A549 treated with GW870086 at 1 μM for 4 hours (cell line): ENCODE results near the gene IVL. TPM values are rescaled to one million over a fixed set of nuclear protein-coding genes. Genes with fewer than 3 reads are reported as not detected.

ENCODE experiments used
- total RNA-seq: library from RNA; stranded (reverse); fragments of 200-300 nt; extraction: Qiagen RNA extraction; gene quantifications from 5 replicates; pipeline ENCODE4 v1.2.3, GENCODE V29; 2022; ENCODE audit warnings: low read depth

The IVL gene
- 0.10 to 0.15 TPM (median 0.10 TPM) in 3 of 5 replicates, not detected in the others for total RNA-seq

DNA sequence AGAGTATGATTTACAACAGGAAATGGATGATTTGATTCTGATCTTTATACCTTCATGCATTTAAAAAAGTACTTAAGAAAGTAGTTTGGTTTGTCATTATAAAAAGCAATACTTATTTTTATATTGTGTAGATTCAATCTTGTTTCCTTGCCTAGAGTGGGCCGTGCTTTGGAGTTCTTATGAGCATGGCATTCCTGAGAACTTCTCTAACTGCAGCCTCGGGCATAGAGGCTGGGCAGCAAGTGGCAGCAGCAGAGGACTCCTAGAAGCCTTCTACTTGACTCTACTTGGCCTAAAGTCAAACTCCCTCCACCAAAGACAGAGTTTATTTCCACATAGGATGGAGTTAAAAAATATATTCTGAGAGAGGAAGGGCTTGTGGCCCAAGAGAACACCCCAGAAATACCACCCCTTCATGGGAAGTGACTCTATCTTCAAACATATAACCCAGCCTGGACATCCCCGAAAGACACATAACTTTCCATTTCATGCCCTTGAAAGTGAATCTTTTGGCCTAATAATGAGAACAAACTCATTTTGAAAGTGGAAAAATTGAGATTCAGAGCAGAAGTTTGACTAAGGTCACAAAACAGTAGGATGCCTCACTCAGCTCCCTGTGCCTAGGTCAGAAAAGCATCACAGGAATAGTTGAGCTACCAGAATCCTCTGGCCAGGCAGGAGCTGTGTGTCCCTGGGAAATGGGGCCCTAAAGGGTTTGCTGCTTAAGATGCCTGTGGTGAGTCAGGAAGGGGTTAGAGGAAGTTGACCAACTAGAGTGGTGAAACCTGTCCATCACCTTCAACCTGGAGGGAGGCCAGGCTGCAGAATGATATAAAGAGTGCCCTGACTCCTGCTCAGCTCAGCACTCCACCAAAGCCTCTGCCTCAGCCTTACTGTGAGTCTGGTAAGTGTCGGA is at the start of gene IVL:
TSS of gene IVL (plus strand) at position 861 of the 916 bp plus-strand sequence. CDS start 1,252 bp downstream, outside the sequence.

DNA sequence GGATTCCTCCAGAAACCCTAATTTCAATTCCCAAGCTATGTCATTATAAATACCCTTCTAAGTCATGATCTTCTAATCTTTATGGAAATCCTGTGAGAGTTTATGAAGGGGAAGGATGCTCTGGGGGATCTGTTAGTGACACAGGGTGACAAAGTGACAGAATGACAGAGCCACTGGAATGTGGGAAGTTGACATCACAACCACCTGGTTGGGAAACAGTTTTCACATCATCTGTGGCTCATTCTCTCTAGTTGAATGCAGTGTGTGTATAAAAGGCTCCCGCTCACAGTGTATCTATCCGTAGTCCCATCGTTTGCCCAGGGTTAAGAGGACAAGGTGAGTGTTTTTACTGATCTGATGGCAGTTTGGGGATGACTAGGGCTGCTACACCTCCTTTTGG is 48.6 kb upstream of the IVL start, which contains the start of gene LCE7A:
TSS of gene LCE7A (plus strand) at position 301 of the 400 bp plus-strand sequence. CDS start 702 bp downstream, outside the sequence.

DNA sequence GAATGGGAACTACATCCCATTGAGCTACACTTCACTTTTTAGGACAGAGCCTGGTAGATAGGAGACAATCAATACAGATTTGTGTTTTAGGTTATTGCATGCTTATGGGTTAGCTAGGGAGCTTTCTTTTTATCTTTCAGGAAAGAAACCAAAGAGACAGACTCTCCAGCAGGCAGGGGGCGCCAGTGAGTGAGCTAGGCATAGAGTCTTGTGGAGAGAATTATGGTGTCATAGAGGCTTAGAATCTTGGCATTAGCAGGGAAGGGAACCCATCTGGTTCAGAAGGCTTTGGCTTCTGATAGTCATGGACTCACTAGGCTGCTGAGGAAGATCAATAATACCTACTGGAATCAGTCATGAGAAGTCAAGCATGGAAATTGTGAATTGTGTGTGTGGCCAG is 30.3 kb upstream of the IVL start, which contains the start of gene SMCP:
TSS of gene SMCP (plus strand) at position 281 of the 400 bp plus-strand sequence. CDS start 6,101 bp downstream, outside the sequence.

DNA sequence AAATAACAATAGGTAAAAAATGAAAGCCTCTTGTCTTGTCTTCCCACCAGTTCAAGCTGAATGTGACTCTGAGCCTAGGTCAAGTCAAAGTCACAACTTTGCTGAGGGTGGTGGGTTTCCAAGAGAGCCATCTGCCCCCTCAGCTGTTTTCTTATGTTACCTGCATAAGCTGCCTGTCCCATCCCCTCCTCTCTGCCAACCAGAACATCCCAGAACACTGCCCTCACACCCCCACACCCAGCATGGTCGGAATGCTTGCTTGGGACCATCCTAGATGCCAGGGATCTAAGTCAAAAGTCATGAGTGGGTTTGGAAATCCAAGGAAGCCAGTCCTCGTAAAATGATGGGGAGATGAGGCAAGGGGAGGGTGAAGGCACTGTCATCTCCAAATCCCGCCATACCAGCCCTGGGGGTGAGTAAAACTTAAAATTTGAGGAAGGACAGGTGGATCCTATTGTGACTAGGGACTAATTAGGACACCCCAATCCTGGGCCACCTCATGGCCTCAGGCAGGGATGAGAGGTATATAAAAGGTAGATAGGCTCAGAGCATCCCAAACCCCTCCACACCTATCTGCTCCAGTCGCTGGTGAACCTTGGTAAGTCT is 38.4 kb downstream of the IVL start, which contains the start of gene SPRR5:
TSS of gene SPRR5 (plus strand) at position 556 of the 606 bp plus-strand sequence. CDS start 1,349 bp downstream, outside the sequence.

Other genes starting within 250 kb of the IVL start
- gene LCE2D, start 245.2 kb upstream of the IVL start, total RNA-seq: not detected in 5 replicates
- not detected in 5 replicates for gene LCE2C, start 233.3 kb upstream of the IVL start, total RNA-seq
- gene LCE2B, start 222.4 kb upstream of the IVL start, total RNA-seq: not detected in 5 replicates
- not detected in 5 replicates for gene LCE2A, start 210.2 kb upstream of the IVL start, total RNA-seq
- not detected in 5 replicates for gene LCE4A, start 200.4 kb upstream of the IVL start, total RNA-seq
- 0.07 TPM in 1 of 5 replicates, not detected in the others for gene KPRP, start 150.5 kb upstream of the IVL start, total RNA-seq
- gene LCE1F, start 133.4 kb upstream of the IVL start, total RNA-seq: not detected in 5 replicates
- 0.10 to 0.21 TPM in 2 of 5 replicates, not detected in the others for gene LCE1E, start 122.3 kb upstream of the IVL start, total RNA-seq
- gene LCE1D, start 111.8 kb upstream of the IVL start, total RNA-seq: not detected in 5 replicates
- not detected in 5 replicates for gene LCE1C, start 101.9 kb upstream of the IVL start, total RNA-seq
- gene LCE1B, start 96.6 kb upstream of the IVL start, total RNA-seq: not detected in 5 replicates
- not detected in 5 replicates for gene LCE1A, start 81.1 kb upstream of the IVL start, total RNA-seq
- not detected in 5 replicates for gene LCE6A, start 65.7 kb upstream of the IVL start, total RNA-seq
- gene LCE7A, start 48.5 kb upstream of the IVL start, total RNA-seq: not detected in 5 replicates
- not detected in 5 replicates for gene SMCP, start 30.2 kb upstream of the IVL start, total RNA-seq
- gene SPRR5, start 38.7 kb downstream of the IVL start, total RNA-seq: not detected in 5 replicates
- gene SPRR4, start 62.1 kb downstream of the IVL start, total RNA-seq: not detected in 5 replicates
- not detected in 5 replicates for gene SPRR1A, start 75.5 kb downstream of the IVL start, total RNA-seq
- gene SPRR3, start 93.2 kb downstream of the IVL start, total RNA-seq: not detected in 5 replicates
- not detected in 5 replicates for gene SPRR1B, start 122.7 kb downstream of the IVL start, total RNA-seq
- not detected in 5 replicates for gene SPRR2D, start 132.6 kb downstream of the IVL start, total RNA-seq
- gene SPRR2A, start 149.0 kb downstream of the IVL start, total RNA-seq: not detected in 5 replicates
- not detected in 5 replicates for gene SPRR2B, start 163.1 kb downstream of the IVL start, total RNA-seq
- gene SPRR2E, start 186.0 kb downstream of the IVL start, total RNA-seq: not detected in 5 replicates
- gene SPRR2F, start 205.0 kb downstream of the IVL start, total RNA-seq: not detected in 5 replicates
- not detected in 5 replicates for gene SPRR2G, start 242.3 kb downstream of the IVL start, total RNA-seq